Kidney capillary endothelial cell (primary cell): Measurements from ENCODE around the gene EIF4G3.
A peak's percentile ranks its signal among the peaks of the same experiment; 100 is the strongest.
"Not testable (repeated sequence)": the region's sequence is repeated elsewhere in the genome, so short reads cannot be mapped to it uniquely, and the experiment has no call there.

Source experiments
- DNase-seq: peaks from one replicate; pipeline ENCODE4 v3.0.0-alpha.2; 2018; ENCODE audit warnings: low spot score

The EIF4G3 gene

DNA sequence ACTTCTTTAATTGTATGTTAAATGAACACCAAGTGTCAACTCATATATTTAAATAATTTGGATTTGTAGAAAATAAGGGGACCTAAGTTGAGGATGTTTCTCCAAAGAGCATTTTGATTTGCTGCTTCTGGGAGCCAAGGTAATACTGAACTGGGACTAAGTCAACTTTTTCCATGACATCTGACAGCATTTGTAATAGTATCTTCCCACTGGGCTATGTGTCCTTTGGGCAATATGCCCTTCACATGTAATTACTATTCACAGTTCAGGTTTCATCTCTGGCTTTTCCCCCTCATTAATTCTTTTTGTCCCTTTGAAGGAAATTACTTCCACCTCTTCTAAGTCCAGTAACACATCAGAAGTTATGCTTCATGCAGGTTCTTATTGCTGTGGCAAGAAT is 352.9 kb downstream of the EIF4G3 start:
- no peak for DNase-seq

DNA sequence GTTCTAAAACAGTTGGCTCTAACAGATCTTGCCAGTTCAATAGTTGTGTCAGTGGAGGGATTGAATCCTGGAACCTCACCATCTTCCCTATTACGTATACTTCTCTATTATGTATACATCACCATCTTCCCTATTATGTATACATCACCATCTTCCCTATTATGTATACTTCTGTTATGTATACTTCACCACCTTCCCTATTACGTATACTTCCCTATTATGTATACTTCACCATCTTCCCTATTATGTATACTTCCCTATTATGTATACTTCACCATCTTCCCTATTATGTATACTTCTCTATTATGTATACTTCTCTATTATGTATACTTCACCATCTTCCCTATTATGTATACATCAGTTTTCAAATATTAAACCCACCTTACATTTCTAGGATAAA is 355.2 kb downstream of the EIF4G3 start:
- no peak for DNase-seq

DNA sequence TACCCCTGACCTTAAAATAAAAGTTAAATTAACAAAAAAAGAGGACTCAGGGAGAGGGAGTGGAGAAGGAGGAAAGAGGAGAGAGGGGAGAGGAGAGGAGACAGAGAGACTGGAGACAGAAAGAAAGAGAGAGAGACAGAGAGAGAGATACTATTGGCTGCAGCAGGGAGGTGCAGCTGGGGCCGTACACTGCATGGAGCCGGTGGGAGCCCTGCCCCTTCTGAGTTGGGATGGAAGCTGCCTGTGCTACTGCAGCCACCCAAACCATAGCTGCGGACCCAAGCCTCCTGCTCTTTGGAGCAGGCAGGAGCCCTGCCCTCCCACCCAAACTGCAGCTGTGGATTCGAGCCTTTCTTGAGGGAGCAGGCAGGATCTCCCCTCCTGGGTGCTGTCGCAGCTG is 356.9 kb downstream of the EIF4G3 start:
- DNase-seq, result no peak

DNA sequence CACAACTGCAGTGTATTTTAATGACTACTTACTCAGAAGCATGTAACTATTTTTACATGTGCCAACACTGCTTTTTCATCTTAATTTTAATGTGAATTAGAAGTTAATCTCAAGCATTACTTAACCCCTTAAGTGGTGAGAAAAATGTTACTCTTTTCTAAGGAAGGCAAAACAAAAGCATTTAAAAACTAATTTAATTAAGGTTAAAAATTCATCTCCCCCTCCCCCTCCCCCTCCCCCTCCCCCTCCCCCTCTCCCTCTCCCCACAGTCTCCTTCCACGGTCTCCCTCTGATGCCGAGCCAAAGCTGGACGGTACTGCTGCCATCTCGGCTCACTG is 362.2 kb downstream of the EIF4G3 start:
- DNase-seq, result no peak

DNA sequence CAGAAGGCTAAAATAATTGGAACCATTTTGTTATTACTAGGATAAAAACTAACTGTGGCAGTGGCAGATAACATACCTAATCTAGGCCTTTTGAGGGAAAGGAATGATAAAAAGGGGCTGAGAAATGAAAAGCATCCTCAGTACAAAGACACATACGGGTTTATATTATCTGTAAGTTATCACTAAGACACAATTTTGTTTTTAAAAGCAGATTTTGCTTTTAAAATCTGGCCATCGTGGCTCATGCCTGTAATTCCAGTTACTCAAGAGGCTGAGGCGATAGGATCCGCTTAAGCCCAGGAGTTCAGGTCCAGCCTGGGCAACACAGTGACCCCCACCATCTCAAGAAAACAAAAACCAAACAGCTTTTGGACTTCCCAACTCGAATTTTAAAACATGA is 364.8 kb downstream of the EIF4G3 start:
- no peak for DNase-seq

DNA sequence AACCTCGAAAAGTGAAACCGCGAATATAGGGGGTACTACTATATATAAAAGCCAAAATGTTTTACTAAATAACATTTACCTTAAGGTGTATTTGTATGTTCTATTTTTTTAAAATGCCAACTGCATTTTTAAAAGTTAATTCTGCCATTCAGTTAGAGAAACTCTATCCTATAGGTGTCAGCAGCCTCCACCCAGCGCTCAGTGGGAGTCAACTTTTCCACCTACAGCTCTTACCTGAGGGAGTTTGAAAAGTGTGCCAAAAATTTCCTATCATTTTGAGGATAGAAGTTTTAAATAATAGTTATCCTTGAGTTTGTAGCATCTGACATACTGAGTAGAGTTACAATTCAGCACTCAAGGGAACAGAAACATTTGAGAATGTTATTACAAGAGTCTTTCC is 383.5 kb downstream of the EIF4G3 start:
- no peak for DNase-seq

DNA sequence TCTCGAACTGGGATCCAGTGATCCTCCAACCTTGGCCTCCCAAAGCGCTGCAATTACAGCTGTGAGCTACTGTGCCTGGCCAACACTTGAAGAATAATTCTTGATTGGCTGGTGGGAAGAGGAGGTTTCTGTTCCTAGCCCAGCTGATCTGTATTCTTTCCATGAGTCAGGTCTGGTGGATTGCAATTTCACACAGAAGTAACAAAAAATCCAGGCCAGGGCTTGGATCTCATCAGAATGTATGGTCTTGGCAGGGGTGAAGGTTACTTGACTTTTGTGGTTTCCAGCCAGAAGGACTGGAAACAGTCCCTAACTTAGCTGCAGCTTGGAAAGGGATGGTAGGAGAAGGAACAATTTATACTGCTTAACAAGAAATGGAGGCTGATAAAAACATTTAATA is 384.5 kb downstream of the EIF4G3 start:
- no peak for DNase-seq

DNA sequence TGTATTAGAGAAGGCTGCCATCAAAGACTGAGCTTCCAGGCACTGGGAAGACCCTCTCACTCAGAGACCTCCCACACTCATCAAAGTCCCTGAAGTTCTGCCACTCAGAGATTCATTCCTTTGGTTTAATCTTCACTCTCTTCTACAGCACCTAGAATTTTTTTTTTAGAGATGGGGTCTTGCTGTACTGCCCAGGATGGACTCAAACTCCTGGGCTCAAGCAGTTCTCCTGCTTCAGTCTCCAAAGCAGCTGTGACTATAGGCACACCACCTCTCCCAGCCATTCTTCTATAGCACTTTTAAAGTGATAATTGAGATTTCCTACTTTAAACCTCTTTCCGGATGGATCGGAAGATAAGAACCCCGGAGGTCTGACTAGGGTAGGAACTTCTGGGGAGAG is 385.9 kb downstream of the EIF4G3 start:
- no peak for DNase-seq

DNA sequence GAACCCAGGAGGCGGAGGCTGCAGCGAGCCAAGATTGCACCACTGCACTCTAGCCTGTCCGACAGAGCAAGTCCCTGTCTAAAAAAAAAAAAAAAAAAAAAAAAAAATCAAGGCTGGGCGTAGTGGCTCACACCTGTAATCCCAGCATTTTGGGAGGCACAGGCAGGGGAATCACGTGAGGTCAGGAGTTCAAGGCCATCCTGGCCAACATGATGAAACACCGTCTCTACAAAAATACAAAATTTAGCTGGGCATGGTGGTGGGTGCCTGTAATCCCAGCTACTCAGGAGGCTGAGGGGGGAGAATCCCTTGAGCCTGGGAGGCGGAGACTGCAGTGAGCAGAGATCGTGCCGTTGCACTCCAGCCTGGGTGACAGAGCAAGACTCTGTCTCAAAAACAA is 387.1 kb downstream of the EIF4G3 start:
- DNase-seq, result not testable (repeated sequence)

DNA sequence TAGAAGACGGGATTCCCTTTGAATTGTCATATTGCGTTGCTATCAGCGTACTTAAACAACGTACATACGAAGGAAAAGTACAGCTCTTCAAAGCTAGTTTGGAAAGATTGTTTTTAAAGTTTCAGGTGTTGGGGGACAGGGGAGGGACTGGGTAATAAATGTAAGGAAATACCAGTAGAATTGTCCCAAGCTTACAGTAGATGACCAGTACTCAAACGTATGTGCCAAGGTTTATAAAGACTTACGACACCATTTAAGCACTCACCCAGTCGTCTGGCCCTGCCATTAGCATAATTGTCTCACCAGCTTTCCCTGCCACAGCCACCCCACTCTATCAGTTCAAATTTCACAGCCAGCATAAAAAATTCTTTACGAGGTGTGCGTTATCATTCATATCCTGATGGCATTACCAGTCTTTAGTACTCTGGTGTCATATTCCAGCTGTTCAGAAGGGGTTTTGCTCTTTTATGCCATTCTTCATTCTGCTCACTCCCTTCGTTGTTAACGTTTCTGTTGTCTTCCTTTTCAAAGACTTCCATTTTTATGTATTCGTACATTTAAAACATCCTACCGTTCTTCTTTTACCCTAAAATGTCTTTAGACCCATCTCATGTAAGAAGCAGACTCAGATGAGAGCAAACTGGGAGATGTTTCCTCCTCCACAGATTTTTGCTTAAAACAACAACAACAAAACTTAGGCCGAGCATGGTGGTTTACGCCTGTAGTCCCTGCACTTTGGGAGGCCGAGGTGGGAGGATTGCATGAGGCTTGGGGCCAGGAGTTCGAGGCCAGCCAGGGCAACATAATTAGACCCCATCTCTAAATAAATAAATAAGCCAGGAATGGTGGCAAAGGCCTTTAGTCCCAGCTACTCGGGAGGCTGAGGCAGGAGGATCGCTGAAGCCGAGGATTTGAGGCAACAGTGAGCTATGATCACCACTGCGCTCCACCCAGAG is 388.6 kb downstream of the EIF4G3 start:
- DNase-seq, result peak; percentile 41

DNA sequence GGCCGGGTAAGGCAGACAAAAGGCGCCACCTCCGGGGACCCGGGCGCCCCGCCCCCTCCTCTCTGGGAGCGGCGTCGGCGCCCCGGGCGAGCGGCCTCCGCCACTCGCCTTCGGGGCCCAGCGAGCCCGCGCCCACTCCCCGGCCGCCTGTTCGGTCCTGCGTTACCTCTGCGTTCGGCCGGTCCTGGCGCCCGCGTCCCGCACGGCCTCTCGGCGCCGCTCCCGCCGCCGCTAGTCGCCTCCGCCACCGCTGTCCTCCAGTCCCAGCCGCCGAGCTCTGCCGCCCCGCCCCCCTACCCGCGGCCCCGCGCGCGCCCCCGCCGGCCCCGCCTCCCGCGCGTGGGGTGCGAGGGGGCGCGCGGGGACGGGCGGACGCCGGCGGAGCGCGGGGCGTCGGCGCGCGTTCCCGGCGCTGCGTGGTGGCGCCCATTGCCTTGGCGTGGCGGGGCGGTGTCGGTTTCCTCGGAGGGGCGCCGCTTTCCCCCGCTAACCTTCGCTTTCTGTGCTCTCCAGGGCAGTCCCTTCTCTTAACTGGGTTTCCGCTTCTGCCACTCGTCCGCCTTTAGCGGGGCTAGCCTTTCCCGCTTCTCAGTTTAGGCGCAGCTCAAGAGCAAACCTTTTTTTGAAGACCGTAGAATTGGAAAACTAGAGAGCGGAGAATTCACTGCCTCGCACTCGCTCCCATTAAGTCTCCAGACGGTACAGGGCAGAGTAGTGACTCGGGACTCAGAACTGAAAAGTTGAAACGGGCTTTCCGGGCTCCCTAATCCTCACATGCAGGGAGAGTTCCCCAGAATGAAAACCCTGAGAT is 389.5 kb downstream of the EIF4G3 start, which contains the start of gene HP1BP3:
Gene HP1BP3, minus strand, starts transcription at position 279 of the 811 bp plus-strand sequence. CDS start 6,867 bp downstream, outside the sequence.
- peak; percentile 70 for DNase-seq

DNA sequence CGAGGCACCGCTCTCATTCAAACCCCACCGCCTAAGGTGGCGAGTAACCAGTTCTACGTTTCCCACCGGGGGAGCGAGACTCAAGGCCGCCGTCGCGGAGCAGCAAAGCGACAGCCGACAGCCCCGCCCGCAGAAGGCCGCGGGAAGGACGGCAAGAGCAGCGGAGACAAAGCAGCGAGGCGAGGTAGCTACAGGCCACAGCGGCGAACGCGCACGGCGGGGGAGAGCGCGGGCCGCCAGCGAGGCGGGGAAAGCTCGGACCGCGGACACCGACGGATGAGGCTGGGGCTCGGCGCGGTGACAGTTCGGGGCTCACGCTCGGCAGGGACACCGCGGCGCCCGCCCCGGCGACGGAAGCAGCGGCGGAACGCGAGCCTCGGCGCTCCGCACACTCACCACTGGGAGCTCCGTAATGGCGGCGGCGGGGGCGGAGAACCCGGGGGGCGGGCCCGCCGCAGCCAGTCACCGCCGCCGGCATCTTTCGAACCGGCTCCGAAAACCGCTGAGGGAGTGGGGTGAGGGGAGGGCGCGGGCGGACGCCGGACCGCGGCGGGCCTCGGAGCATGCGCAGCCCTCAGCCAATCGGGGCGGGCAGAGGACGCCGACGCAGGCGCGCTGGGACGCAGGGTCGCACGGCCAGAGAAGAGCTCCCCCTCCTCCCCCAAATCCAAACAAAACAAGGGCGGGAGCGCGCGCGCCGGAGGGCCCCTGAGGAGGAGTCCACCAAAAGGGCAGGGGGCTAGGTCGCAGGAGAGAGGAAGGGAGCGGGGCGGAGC is 390.3 kb downstream of the EIF4G3 start:
- DNase-seq, result peak; percentile 90

DNA sequence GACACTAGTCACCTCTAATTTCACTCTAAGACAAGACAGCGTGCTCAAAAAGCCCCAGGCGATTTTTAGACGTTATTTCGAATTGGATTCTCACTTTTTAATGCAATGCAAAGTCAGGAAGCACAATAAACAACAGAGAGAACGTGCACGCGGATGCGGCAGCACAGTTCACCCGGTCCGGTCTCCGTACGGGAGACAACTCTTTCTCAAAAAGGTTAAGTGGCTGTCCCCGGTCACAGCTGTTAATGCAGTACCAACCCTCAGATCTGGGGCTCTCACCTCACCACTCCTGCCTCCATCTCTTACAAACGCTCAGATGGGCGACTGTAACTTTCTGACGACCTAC is 390.8 kb downstream of the EIF4G3 start:
- peak; percentile 35 for DNase-seq

DNA sequence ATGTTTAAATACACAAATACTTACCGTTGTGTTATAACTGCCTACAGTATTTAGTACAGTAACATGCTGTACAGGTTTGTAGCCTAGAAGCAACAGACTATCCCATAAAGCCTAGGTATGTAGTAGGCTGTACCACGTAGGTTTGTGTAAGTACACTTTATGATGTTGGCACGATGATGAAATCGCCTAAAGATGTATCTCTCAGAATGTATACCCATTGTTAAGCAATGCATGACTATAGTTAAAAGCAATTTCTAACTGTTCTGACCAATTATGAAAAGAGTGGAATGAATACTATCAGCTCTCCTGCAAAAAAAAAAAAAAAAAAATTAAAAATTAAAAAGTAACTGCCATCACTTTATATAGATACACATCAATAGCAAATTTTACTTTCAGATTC is 401.0 kb downstream of the EIF4G3 start:
- DNase-seq, result no peak

DNA sequence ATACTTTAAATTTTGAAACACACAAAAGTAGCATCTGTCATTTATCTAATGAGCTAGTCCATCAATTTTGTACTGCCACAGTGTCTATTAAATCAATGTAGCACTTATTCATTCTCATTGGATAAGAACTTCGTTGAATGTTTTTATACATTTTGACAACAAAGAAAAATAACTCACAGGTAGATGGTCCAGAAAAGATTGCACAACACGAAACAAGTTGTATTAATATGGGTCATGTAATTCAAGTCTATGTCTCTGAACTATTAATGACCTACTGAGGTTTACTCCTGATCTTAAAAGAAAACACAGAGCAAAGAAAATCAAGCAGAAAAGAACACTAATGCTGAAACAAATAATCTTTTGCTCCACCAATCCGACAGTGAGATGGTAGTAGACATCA is 404.9 kb downstream of the EIF4G3 start:
- DNase-seq, result no peak

DNA sequence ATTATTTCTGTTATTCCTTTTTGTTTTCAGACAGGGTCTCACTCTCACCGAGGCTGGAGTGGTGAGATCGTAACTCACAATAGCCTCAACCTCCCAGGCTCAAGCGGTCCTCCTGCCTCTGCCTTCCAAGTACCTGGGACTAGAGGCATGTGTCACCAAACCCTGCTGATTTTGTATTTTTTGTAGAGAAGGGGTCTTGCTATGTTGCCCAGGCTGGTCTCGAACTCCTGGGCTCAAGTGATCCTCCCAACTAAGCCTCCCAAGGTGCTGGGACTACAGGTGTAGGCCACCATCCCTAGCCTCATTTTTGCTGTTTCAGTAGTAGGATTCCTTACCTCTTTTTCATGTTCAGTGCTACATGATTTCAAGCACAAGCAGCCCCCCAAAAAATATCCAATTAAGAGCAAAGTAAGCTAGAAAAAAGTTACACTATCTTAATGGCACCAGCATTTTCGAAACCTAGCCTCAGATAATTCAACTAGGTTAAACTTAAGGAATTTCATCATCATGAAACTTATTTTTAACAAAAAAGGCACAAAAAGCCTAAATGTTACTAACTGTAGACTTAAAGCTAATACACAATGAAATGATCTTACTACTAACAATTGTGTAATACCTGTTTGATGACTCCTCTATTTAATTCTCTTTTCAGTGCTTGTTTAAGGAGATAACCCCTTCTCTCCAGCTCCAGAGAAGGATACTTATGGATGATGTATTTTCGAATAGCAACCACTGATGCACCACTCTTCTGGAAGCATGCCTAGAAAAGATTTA is 406.2 kb downstream of the EIF4G3 start:
- DNase-seq, result no peak

DNA sequence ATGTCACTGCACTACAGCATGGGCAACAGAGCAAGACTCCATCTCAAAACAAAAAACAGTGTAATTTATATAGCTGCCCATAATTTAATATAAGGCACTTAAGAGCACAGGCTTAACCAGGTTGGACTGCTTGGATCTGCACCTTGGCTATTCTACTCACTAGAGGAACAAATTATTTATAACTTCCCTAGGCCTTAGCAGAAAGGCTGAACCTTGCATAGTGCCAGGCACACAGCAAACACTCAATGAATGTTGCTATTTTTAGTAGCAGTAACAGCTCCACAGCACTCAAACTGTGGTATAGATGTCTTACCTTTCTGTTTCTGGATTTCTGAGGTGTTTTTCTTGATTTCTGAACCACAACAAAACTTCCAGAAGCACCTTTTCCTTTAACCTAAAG is 409.4 kb downstream of the EIF4G3 start:
- DNase-seq, result no peak

DNA sequence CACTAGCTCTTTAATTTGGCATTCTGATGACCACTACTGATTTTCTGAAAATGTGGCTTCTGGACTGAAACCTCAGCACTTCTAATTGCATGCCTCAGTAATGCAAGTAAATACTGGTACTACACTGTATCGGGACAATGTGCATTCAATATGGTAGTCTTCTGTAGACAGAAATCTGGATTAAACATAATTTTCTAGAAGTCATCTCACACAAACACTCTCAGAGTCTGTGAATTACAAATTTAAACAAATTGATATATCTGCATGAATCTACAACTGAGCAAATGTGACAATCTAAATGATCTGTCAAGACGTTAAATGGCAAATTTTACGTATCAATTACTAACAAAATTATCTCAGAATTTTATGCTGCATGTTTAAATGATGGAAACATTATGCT is 413.3 kb downstream of the EIF4G3 start:
- DNase-seq, result no peak

DNA sequence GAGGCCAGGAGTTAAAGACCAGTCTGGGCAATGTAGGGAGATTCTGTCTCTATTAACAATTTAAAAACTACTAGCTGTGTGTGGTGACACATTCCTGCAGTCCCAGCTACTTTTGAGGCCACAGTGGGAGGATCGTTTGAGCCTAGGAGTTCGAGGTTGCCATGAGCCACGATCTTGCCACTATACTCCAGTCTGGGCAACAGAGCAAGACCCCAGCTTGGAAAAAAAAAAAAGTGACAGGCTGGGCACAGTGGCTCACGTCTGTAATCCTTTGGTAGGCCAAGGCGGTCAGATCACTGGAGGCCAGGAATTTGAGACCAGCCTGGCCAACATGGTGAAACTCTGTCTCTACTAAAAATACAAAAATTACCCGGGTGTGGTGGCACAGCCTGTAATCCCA is 416.4 kb downstream of the EIF4G3 start:
- no peak for DNase-seq
